Measurements from ENCODE around the gene CHKA. TPM values are rescaled to one million over a fixed set of nuclear protein-coding genes. Genes with fewer than 3 reads are reported as not detected.

The CHKA gene
- total and polyA plus RNA-seq, 2 of the 4 experiments (the other 2 are of a cell fraction): 4.5 to 8.4 TPM

DNA sequence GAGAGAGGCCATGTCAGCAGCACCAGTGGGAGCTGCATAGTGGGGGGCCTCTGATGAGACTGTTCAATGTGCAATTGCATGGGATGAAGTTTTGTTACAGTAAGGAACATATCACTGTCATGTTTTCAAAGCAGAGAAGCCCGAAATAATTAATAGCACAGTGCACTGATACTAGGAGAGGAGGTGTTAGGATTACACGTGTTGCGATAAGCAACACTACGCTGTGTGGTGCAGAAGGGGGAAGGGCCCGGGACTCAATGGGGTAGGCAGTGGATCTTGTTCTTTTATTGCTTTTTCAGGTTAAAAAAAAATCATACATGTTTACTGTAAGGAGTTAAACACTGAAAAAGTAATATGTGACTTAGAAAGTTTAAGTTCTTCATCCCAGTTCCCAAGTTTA lies 53.2 kb downstream of the CHKA start:
- Histone ChIP-seq H4K5ac (ENCODE audit: low read depth, low read length) (no peak overlapping the region), H3K4me3 (ENCODE audit: insufficient read depth, low read depth, low read length) (no peak overlapping the region), H2BK15ac (ENCODE audit: low read depth, low read length) (no peak overlapping the region), H2AK5ac (ENCODE audit: low read depth, low read length) (no peak overlapping the region), H3K27me3 (ENCODE audit: control insufficient read depth, insufficient read depth, low read length) (no peaks in the 10 kb centered on the region), H4K8ac (ENCODE audit: low read depth in 2 of 2, low read length in 2 of 2) (no peak overlapping the region), H3K27ac (ENCODE audit: insufficient read depth, low read length) (no peak overlapping the region), H4K91ac (ENCODE audit: insufficient read depth, low read depth, low read length) (no peak overlapping the region), H3K9me3 (ENCODE audit: control insufficient read depth, insufficient read depth, low read length) (no peaks in the 10 kb centered on the region), H3K4me2 (ENCODE audit: low read depth, low read length) (no peak overlapping the region), H3K79me1 (ENCODE audit: low read depth in 1 of 2, low read length in 2 of 2) (no peaks in the 10 kb centered on the region), H3K14ac (replicated peaks; ENCODE audit: low read depth, low read length) (no peak overlapping the region), H3K18ac (ENCODE audit: low read depth, low read length) (no peak overlapping the region), H2BK120ac (ENCODE audit: low read depth, low read length) (no peak overlapping the region), H2AK9ac (replicated peaks; ENCODE audit: low read depth, low read length, poor library complexity) (no peak overlapping the region), H3K4me1 (ENCODE audit: control insufficient read depth, insufficient read depth, low read length) (no peaks in the 10 kb centered on the region), H2AFZ (replicated peaks; ENCODE audit: low read length, poor library complexity) (no peak overlapping the region), H3K36me3 (ENCODE audit: control insufficient read depth, insufficient read depth, low read length) (peaks cover 45% of the 10 kb centered on the region), H3K9me1 (ENCODE audit: insufficient read depth, low read length) (no peaks in the 10 kb centered on the region), H3K23ac (ENCODE audit: low read depth, low read length) (no peak overlapping the region), H2BK20ac (ENCODE audit: low read depth, low read length) (no peak overlapping the region), H2BK5ac (ENCODE audit: low read depth, low read length, poor library complexity, severe bottlenecking) (no peak overlapping the region), H3K56ac (ENCODE audit: extremely low read depth, insufficient read depth, low read length) (no peak overlapping the region), H3K9ac (ENCODE audit: low read depth, low read length) (no peak overlapping the region), H4K20me1 (ENCODE audit: insufficient read depth, low read length) (no peaks in the 10 kb centered on the region), H3K4ac (ENCODE audit: low read depth, low read length) (no peak overlapping the region)
- 67% methylated on average over 1 of the region's 5 CpGs; no CpG with 5 or more reads in 1 of the 2 experiments for WGBS, 2 experiments (ENCODE audit: extremely low coverage in 2 of 2, insufficient read length in 1 of 2)
- dilution Hi-C loops (cut with HindIII; ENCODE audit: low sequenced_read_pairs, unreplicated experiment): no loop called here
- DNase-seq: no peak
- ChIA-PET POLR2A (ENCODE audit: unreplicated experiment) (no interaction called here), CTCF (no interaction called here)
- TF ChIP-seq, protein P1, sequence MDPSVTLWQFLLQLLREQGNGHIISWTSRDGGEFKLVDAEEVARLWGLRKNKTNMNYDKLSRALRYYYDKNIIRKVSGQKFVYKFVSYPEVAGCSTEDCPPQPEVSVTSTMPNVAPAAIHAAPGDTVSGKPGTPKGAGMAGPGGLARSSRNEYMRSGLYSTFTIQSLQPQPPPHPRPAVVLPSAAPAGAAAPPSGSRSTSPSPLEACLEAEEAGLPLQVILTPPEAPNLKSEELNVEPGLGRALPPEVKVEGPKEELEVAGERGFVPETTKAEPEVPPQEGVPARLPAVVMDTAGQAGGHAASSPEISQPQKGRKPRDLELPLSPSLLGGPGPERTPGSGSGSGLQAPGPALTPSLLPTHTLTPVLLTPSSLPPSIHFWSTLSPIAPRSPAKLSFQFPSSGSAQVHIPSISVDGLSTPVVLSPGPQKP (IDR thresholded peaks at IDR 0.05; ENCODE audit: borderline replicate concordance, low read depth, low read length): no peak
- no peak for ATAC-seq (ENCODE audit: low read depth)
- in situ Hi-C loops (cut with MboI; ENCODE audit: low sequenced_read_pairs): loop anchor here (10.0 kb wide), 1 partner anchor 107 kb away; no protein-coding TSS in a partner anchor
- intact Hi-C loops (cut with micrococcal nuclease): no loop called here
- no TSS peak for BruUV-seq (replicated peaks)

Measured in IMR-90 (cell line).